Kidney glomerular epithelial cell (primary cell): Measurements from ENCODE around the gene MMP11.

ENCODE experiments used
- DNase-seq: peaks from one replicate; lab custom pipeline; 2025; lab: John Stamatoyannopoulos, UW

MMP11 gene

DNA sequence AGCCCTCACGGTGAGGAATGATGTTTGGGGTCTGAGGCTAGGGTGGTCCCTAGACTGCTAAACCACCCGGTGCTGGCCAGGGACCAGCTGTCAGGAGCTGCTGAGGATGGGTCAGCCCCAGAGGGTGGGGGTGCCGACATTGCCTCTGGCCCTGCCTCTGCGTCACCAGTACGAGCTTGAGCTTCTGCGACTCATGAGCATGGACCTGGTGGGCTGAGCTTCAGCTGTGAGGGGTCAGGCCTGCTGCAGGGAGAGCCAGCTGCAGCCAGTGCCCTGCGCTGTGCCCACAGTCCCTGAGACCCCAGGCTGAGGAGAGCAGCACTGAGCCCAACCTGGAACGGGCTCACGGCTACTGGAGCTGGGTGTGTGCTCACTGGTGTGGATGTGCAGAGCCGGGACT, 59.1 kb downstream of the MMP11 start:
- DNase-seq = no peak

DNA sequence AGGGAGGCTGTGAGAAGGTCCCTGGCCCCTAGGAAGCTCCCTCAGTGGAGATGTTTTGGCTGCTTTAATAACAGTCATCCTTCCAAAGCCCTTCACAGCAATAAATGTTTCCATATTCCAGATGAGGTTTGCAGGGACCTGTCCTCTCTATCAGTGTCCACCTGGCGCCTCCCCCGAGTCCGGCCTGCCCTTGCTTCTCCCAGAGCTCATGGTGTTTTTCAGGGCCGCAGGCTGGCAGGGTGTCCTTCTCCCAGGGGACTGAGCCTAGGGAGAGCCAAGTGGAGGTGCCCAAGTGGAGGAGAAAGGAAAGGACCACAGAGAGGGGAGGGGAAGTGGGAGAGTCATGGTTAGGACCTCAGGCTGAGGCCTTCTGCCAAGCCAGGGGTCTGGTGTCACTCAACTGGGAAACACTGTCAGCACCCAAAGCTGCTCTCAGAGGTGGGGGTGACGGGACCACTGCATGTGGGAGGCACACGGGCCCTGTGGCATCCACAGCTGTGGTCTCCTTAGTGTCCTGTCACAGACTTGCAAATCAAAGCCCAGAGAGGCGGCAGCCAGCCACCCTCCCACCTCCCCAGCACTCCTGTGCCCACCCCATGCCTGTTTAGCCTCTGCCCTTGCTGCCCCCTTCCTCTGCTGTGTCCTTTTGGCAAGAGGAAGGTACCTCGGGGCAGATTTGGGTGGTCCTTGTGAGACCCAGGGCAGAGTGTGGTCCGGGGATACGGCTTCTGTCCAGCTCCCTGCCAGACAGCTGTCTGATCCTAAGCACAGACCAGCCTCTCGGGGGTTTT, 59.8 kb downstream of the MMP11 start:
- no peak for DNase-seq

DNA sequence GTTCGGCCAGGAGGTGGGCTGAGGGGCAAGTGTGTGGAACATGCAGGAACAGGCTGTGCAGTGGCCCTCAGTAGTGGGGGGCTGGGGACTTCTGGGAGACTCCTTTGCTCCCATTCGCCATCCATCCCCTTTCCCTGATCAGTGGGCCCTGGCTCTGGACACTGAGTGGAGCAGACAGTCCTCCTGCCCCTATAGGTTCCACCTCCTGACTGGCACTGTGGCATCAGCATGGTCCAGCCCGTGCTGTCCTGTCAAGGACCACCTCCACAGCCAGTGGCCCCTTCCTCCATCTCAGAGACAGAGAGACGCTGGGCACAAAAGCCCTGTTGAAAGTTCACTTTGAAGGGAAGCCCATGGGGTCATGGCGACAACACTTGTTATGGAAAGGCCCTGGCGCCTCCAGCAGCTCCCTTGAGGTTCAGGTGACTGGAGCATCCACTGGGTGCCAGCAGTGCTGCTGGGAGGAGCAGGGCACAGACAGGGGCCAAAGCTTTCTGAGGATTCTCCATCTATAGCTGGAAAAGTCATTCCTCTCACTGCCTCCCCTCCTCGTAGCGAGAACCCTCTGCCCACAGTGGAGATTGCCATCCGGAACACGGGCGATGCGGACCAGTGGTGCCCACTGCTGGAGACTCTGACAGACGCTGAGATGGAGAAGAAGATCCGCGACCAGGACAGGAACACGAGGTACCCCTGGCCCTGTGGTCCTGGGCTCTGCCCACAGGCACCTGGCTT, 60.5 kb downstream of the MMP11 start:
- DNase-seq = no peak
